Nucleus accumbens (tissue), 56 donors: ENCODE results near the gene INSIG2.

Source experiments
- DNase-seq, 56 donors: peaks; one replicate each; lab custom pipeline; 2025; lab: John Stamatoyannopoulos, UW

The INSIG2 gene

DNA sequence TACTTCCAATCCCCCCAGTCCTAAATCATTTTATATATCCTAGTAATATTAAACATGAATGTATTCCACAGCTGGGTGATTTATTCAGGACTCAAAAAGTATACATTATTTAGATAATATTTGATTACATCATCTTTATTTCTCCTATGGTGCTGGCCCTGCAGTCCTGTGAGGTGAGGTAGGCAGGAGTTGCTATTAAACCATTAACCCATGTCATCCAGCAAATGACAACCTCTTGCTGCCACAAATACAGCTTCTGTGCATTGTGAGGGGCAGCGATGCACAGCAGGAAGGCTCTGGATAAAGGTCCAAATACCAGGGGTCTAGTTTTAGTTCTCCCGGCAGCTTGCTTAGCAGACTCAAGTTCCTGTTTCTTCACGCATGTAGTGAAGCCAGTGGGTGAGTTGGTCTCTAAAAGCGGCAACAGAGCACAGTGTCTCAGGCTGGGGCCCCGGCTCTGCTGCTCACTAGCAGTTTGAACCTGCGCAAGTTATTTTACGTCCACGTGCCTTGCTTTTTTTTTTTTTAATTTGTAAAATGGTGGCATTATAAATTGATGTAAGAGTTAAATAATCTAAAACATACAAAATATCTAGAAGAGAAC, 36.1 kb downstream of the INSIG2 start:
- peak in 2 of 56 donors; percentile 8 to 10 for DNase-seq

DNA sequence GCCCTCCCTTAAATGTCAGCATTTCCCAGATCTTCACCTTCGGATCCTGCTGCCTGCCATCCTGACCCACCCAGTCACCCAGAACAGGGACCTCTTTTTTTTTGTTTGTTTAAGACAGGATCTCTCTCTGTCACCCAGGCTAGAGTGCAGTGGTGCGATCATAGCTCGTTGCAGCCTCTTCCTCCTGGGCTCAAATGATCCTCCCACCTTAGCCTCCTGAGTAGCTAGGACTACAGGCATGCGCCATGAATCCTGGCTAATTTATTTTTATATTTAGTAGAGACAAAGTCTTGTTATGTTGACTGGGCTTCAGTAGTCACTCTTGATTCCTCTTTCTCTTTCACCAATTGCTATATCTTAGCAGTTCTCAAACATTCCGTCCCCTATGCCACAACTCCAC, 39.0 kb downstream of the INSIG2 start:
- no peak for DNase-seq

DNA sequence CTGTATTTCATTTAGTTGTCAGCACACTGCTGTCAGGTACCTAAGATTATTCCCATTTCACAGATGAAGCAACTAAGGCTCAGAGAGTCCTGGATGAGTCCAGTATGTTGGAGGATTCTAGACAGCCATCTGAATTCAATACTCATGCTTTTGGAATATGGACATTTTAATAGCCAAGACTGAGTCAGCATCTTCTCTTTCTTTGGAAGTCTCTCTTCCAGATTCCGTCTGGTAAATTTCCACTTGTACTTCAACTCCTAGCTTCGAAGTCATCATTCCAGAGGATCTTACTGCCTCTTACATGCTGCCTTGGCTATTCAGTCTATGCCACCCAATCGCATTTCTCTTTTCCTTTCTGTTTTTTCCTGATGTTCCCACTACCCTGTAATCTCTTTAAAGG, 40.6 kb downstream of the INSIG2 start:
- DNase-seq: no peak

DNA sequence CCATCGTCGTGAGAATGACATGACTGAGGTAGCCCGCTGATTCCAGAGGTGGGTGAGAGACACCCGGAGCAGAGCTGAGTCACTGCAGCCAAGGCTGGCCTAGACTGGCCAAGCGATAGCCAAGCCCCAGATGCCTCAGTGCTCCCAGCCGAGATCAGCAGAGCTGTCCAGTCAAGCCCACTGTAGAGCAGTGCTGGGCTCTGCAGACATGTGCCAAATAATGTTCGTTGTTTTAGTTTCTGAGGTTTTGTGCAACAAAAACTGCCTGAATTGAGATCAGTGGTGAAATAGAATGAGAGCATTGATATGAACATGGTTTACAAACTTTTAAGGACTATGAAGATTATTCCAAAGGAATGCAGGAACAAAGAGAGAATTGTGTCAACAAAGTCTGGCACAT, 42.1 kb downstream of the INSIG2 start:
- DNase-seq: no peak

DNA sequence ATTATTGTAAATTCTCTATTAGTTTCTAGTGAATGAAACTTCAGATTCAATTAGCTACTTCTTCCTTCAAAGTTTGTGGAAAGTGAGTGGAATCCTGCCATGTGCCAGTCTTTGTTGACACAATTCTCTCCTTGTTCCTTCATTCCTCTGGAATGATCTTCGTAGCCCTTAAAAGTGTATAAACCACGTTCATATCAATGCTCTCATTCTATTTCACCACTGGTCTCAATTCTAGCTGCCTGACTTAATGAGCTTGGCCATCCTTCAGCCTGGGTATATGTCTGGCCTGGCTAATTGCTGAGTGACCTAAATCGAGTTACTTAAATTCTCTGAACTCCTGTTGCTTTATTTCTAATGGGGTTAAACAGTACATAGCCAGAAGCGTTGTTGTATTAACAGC, 43.5 kb downstream of the INSIG2 start:
- DNase-seq: no peak

DNA sequence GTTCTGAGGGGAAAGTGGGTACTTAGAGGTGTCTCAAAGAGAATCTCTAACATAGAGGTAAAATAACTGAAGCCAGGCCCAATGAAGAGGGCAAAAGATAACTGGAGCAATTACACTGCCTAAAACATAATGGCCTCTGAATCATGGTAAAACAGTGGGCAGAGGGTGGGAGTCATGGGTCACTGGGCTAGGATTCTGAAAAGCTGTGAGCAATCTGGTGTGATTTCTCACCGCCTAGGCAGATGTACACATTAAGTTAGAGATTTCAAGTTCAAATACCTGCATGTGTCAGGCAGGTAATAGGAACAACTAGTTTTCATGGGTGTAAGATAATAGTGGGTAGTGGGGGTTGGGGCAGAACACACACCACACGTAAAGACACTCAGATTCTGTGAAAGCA, 45.6 kb downstream of the INSIG2 start:
- DNase-seq: no peak

DNA sequence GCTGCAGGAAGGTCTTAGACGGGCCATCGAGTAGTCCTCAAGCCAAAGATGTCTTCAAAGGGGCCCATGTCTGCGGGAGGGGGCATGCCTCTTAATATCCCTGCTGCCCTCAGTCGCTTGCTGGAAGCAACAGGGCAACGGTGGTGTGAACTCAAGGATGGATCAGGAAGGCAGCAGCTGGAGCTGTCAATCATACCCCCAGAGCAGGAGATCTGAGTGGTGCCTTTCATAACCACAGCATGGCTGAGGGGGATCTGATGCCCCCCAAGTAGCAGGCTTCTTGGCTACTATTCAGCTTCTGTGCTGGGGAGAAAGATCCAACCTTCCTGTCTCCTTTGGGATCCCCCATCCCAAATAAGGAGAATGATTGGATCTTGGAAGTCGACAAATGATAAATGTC, 46.4 kb downstream of the INSIG2 start:
- no peak for DNase-seq

DNA sequence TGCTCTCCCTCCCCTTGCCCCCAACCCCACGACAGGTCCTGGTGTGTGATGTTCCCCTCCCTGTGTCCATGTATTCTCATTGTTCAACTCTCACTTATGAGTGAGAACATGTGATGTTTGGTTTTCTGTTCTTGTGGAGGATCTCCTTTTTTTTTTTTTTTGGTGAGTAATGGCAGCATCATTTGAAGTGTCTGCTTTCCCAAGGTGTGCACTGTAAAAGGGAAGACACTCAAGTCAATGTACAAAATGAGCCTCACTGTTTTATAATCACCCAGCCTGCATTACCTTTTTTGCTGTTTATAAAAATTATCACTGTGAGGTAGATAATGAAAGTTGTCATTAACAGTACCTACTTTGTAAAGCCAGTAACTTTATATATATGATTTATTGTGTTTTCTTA, 56.9 kb downstream of the INSIG2 start:
- no peak for DNase-seq

DNA sequence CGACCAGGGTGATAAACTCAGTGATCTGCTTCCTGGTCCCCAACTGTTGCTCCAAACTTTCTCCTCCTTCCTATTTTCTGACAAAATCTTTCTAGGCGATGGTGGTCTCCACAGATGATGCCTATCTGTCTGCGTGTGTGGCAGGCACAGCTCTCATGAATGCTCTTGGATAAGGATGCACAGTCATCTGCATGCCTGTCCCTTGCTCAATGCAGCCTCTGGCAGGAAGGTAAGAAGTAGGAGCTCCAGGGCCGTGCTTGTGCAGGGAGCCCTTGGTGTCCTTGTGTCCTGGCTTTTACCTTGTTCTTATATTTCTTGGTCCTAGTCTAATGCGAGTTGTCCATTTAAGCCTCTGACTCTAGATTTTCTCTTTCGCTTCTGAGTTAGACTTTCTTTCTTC, 57.5 kb downstream of the INSIG2 start:
- no peak for DNase-seq

DNA sequence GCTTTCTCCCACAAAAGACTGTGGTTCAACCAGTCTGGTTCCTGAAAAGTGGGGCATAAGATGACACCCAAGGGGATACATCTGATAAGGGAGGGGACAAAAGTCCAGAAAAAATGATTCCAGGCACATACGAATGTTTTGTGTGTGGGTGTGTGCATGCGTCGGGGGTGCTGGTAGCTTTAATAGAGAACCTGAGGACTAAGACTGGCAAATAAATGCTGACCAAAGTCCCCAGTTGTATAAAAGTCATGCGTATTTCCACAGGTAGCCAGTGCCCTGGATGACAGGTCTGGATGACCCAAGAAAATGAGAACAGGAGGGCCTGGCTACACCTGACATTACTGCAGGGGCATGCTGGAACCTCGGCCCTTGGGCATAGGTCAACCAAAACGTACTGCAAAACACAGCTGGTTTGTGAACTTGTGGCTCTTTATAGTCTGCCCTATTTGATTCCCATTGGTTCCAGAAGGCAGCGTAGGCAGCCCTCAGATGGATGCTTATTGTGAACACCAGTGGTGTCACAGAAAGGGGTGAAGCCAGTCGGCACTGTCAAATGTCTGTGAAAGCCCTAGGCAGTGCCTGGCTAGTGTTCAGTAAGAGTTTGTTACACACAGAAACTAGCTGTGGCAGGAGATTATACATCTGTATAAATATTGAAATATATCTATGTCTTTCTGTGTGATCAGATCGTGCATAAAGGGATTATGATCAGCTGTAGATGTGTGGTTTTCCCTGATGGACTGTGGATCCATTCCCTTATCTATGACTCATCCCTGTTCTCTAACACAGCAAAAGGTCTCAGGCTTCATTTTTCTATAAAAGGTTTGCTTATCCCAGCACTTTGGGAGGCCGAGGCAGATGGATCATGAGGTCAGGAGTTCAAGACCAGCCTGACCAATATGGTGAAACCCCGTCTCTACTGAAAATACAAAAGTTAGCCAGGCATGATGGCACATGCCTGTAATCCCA, 58.3 kb downstream of the INSIG2 start:
- DNase-seq: no peak

DNA sequence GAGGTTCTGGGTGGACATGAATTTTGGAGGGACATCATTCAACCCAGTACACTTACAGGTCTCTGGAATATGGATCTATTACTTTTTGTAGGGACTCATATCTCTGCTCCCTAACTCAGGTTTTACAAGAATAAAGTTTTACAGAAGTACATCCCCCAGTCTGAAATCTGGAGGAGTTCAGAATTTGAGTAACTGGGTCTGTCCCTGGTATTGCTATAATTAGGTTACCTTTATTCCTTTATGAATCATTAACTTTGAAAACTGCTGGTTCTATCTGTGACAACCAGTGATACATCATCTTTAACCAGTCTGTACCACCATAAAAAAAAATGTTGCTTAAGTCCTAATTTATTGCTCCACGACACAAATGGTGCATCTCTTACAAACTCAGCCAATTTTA, 59.9 kb downstream of the INSIG2 start:
- DNase-seq: no peak

DNA sequence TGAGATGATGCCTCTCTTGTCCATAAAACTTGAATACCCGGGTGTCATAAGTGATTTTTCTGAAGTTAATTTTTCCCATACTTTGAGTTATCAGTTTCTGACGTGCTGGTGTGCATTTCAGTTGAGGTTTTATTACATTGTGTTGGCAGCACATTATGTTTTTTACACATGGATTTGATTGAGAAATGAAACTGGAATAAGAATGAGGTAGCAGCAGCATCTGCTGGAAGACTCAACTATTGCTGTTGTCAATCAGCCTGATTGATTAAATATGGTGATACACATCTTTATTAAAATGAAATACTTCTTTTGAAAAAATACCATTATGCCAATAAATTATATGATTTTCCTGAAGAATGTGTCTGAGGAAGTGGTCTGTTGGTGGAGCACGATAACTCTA, 60.5 kb downstream of the INSIG2 start:
- no peak for DNase-seq

DNA sequence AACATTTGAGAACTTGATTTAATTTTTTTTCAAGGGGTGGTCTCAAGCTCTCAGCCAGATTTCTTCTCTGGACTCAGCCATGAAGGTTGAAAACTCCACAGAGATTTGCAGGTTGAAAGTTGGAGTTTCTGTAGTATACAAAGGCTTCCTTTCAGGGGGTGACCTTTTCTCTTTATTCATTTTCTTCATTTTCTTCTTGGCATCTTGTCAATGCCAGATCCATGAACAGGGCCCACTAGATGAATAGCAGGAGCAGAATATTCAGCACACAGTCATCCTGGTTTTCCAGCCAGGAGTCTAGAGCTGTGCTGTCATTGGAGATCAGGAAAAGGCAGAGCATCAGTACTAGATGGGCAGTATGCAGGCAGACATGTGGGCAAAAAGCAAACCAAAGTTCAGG, 62.0 kb downstream of the INSIG2 start:
- DNase-seq: no peak

DNA sequence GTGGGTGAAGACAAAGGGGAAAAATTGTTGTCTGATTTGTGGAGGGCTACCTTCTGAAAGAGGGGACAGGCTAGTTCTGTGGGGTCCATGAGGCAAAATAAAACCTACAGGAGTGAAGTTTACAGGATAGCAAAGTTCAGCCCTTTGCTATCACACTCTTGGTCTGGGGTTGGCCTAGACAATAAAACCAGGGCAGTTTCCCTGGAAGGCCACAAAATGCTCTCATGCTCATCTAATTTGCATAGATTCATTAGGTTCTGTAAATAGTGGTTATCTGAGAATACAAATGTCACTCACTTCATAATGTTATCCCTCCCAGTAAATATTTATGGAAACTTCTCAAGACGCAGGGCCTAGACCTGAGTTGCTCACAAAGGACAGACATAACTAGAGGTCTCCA, 63.6 kb downstream of the INSIG2 start:
- no peak for DNase-seq

DNA sequence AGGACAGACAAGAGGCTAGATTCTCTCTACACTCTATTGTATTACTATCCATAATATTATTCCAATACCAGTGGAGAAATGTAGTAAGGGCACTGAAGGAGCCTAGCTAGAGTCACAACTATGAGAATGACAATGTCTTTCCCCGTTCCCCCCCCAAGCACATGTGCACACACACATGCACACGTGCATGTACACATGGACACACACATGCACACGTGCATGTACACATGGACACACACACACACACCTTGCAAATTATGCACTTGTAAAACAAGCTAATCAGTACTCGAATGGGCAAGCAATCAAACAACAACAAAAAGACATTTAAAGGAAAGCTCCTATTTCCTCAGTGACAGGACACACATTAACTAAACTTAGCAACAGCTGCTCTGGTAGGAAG, 65.2 kb downstream of the INSIG2 start:
- DNase-seq: no peak

DNA sequence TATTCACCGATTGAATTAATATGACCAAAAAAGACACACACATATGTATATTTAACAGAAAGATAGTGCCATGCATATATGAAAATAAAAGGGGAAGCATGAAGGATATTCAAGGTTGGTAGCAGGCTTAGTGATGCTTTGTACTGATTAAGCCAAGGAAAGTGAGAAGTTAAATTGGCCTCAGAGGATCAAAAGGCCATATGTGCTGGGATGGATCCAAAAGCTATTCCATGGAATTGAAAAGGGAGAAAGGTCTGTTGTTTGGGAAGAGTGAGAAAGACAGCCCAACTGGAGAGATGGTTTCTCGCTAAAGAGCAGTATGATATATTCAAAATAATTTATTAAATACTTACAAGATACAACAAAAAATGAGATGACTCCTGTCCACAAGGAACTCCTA, 65.9 kb downstream of the INSIG2 start:
- no peak for DNase-seq
